Activated CD4-positive, alpha-beta T cell treated with anti-CD3 and anti-CD28 coated beads, Interleukin-2, Interleukin-6, amounts not matched to agents 100 ng/mL and 50 ng/mL, durations not matched to agents 16 hours and 8 hours (primary cell): ENCODE measurements around the gene GBP5.
"Not testable (repeated sequence)": the region's sequence is repeated elsewhere in the genome, so short reads cannot be mapped to it uniquely, and the experiment has no call there.

Experiments used
- DNase-seq: peaks from one replicate; pipeline ENCODE4 v3.0.0-alpha.2; 2020

GBP5 gene

GRCh38 chr1:89279011-89279466, 6.4 kb upstream of the GBP5 start:
- DNase-seq, result peak; percentile 31

GRCh38 chr1:89277725-89278124, 5.1 kb upstream of the GBP5 start:
- peak; percentile 40 for DNase-seq

DNA sequence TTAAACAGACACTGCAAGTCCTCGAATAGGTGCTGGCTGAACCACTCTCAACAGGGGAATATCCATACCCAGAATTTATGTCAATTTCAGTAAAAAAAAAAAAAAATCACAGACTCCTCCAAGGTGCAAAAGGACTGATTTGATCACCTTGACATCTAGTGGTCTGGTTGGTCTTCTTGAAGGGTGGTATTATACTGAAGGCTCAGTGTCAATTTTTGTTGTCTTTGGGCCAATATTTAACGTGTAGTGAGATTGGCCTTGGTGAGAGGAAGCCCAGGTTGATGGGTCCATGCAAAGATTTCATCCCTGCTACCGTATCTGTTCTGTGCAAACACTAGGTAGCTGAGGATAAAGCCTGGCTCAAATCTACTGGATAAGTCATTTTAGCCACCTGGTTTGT, 4.0 kb upstream of the GBP5 start:
- no peak for DNase-seq

- DNase-seq, result peak; percentile 71
Observed at GRCh38 chr1:89274411-89274857, 1.8 kb upstream of the GBP5 start.

- DNase-seq, result no peak
Observed at GRCh38 chr1:89273324-89273778, 691 bp upstream of the GBP5 start.

DNA sequence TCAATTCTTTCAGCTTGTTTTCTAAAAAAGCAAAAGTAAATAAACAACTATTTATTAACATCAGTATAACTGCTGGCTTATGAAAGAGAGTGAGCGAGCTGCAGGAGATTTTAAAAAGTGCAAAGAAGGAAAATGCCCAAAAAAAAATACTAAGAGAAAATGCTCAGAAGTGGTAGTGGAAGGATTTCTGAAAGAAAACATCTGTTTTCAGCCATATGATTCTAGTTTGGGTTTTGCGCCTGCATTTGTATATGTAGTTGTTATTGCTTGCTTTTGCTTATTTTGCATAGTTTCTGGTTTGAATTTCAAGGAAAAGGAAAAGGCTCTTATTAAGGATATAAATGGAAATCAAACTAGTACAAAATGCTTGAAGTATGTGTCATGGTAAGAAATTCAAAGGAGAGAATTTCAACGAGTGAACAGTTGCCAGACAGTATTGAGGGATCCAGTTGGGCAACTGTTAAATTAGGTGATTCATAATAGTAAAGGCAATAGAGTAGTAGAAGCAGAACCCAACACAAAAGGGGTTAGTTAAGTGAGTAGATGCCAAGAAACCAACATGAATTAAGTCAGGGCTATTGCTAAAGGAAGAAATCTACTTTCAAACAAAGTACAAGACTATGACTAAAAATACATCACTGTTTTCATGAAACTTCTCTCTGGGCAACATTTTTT, 1.2 kb downstream of the GBP5 start:
- peak; percentile 40 for DNase-seq

- no peak for DNase-seq
Observed at GRCh38 chr1:89270423-89270822, 2.2 kb downstream of the GBP5 start.

GRCh38 chr1:89269277-89269676, 3.4 kb downstream of the GBP5 start:
- no peak for DNase-seq

DNA sequence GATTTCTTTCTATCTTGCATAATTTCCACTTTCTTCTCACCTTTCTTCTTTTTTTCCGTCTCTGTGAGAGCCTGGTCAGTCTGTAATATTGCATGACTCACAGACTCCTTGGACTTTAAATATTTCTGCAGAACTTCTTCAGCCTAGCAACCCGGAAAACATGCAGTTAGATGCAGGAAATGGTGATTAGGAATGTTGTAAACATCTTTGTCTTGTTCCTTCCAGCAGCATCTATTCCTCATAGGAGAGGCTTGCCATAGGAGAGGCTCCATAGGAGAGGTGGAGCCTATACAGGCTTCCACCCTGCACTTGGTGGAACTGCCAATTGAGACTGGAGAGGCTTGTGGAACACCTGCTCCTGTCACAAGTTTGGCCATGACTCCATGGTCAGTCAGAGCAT, 10.0 kb downstream of the GBP5 start:
- DNase-seq, result no peak

GRCh38 chr1:89261926-89262515, 10.6 kb downstream of the GBP5 start:
- DNase-seq, result no peak

DNA sequence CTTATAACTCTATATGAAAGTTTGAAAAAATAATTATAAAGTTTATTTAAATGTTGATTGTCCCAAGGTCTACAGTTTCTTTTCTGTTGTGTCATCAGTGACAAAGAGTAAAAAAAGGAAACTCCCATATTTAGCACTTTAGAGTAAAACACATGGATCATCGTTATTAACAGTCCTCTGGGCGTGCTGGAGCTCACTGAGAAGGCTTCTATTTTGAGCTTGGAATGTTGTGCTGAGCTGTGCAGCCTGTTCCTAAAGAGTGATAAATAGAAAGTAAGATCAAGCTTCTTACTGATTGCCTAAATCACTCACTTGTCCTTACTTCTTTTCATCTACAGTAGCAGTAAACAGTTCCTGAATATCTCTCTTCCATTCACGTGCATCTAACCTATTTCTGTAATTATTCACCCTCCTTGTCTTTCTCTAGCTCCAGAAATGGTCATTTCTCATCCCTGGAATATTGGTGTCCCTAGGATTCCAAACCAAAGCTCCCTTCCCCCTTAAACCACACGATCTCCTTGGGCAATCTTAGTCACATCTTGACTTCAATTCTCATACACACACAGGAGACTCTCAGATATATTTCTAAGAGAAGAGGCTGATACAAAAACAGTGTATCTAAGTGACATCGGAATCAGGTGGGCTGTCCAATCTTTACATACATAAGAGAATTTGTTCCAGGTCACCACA, 11.9 kb downstream of the GBP5 start:
- DNase-seq, result no peak

GRCh38 chr1:89260042-89260441, 12.6 kb downstream of the GBP5 start:
- no peak for DNase-seq

GRCh38 chr1:89259283-89259971, 13.2 kb downstream of the GBP5 start:
- DNase-seq, result peak; percentile 68

DNA sequence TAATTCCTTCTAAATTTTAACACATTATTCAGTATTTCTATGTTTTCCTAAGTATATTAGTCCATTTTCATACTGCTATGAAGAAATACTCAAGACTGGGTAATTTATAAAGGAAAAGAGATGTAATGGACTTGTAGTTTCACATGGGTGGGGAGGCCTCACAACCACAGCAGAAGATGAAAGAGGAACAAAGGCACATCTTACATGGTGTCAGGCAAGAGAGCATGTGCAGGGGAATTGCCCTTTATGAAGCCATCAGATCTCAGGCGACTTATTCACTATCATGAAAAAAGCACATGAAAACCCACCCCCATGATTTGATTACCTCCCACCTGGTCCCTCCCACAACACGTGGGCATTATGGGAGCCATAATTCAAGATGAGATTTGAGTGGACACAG, 15.6 kb downstream of the GBP5 start:
- DNase-seq, result no peak

- not testable (repeated sequence) for DNase-seq
Observed at GRCh38 chr1:89255581-89255980, 17.1 kb downstream of the GBP5 start.

DNA sequence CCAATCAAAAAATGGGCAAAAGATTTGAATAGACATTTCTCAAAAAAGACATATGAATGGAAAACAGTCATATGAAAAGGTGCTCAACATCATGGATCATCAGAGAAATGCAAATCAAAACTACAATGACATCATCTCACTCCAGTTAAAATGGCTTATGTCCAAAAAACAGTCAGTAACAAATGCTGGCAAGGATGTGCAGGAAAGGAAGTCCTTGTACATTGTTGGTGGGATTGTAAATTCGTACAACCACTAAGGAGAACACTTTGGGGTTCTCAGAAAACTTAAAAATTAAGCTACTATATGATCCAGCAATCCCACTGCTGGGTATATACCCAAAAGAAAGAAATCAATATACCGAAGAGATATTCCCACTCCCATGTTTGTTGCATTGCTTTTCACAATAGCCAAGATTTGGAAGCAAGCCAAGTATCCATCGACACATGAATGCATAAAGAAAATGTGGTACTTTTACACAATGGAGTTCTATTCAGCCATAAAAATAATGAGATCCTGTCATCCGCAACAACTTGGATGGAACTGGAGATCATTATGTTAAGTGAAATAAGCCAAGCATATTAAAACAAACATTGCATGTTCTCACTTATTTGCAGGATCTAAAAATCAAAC, 17.9 kb downstream of the GBP5 start:
- no peak for DNase-seq

- no peak for DNase-seq
Observed at GRCh38 chr1:89243046-89243445, 29.6 kb downstream of the GBP5 start.
